Neural progenitor cell (in vitro differentiated cells): Measurements from ENCODE around the gene OR4K14.

Experiments used
- EZH2 ChIP-seq: fragments of 200-600 bp; sonication (generic); IDR thresholded peaks from 2 replicates; pipeline ENCODE4 v1.6.1; 2017; ENCODE audit warnings: antibody characterized with exemption, mild to moderate bottlenecking, moderate library complexity
- TF ChIP-seq, protein P1 (sequence below): fragments of 200-600 bp; sonication (generic); IDR thresholded peaks from 2 replicates; pipeline ENCODE4 v1.5.1; 2017; ENCODE audit warnings: antibody characterized with exemption, mild to moderate bottlenecking

DNA sequence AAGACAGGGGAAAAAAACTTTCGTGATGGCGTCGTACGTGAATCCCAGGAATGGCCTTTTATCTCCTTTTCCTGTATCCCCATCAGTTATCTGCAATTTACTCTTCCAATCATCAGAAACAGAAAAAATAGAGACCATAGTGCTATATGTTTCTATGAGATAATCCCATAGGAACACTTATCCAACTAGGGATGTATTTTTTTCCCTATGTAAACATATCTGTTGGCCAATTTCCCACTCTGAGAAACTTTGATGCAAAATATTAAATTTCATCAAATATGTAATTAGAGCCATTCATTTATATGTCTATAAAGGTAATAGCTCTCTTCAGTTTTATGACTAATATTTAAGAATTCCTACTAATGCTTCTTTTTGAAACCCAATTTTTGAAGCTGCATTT, 16.8 kb upstream of the OR4K14 start, which contains the start of gene OR4K13:
- TF ChIP-seq, protein P1, sequence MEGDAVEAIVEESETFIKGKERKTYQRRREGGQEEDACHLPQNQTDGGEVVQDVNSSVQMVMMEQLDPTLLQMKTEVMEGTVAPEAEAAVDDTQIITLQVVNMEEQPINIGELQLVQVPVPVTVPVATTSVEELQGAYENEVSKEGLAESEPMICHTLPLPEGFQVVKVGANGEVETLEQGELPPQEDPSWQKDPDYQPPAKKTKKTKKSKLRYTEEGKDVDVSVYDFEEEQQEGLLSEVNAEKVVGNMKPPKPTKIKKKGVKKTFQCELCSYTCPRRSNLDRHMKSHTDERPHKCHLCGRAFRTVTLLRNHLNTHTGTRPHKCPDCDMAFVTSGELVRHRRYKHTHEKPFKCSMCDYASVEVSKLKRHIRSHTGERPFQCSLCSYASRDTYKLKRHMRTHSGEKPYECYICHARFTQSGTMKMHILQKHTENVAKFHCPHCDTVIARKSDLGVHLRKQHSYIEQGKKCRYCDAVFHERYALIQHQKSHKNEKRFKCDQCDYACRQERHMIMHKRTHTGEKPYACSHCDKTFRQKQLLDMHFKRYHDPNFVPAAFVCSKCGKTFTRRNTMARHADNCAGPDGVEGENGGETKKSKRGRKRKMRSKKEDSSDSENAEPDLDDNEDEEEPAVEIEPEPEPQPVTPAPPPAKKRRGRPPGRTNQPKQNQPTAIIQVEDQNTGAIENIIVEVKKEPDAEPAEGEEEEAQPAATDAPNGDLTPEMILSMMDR, result no peak
- TF ChIP-seq EZH2, result no peak
